A204.1 (cell line): Measurements from ENCODE around the gene S100A16.
"Not testable (repeated sequence)": the region's sequence is repeated elsewhere in the genome, so short reads cannot be mapped to it uniquely, and the experiment has no call there.

Experiments used
- FAIRE-seq: peaks from 2 replicates; lab custom pipeline; 2012; peaks lifted over from hg19 to GRCh38; lab: Jason Lieb, UNC

S100A16 gene

GRCh38 chr1:153612755-153613331, at the start of gene S100A16:
S100A16 (minus strand) TSS chr1:153613137; CDS start chr1:153608151, 4,986 bp downstream.
- no peak for FAIRE-seq

- FAIRE-seq: no peak
Measured at GRCh38 chr1:153662269-153662668, 49.3 kb upstream of the S100A16 start.

DNA sequence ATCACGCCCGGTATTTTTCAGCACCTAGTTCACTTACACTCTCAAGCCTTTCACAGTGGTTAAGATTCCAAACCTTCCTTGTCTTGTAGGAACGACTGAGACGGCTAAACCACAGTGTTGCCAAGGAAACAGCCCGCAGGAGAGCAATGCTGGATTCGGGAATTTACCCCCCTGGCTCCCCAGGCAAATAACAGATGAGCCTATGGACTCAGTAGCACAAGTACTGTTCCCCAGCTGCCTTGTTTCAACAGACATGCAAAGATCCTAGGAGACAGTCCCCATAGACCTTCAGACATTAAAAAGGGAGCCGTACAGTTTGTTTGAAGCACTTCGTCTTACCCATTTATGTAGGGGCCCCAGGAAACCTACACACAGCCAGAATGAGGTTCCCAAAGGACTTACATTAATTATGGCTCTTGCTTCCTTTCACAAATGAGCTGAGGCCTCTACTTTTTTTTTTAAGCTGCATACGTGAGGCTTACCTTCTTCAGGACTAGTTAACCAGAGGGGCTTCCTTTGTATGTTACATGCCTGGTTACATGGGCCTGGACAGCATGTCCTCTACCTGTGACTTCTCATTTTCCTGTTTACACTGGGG, 48.3 kb upstream of the S100A16 start:
- FAIRE-seq: no peak

DNA sequence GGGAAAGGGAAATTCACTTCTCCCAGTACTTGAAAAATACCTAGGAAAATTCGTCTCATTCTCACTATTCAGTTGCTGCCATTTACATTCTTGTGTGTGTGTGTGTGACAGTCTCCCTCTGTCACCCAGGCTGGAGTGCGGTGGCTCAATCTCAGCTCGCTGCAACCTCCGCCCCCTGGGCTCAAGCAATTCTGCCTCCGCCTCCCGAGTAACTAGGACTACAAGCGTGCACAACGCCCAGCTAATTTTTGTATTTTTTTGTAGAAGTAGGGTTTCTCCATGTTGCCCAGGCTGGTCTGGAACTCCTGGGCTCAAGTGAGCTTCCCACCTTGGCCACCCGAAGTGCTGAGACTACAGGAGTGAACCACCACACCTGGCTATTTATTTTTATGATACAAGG, 46.7 kb upstream of the S100A16 start:
- no peak for FAIRE-seq

GRCh38 chr1:153659175-153659534, 46.2 kb upstream of the S100A16 start:
- FAIRE-seq: no peak

GRCh38 chr1:153658400-153659174, 45.6 kb upstream of the S100A16 start, which contains the start of gene SNAPIN:
SNAPIN (plus strand) TSS chr1:153658703; CDS start chr1:153658744, 41 bp downstream.
- peak; percentile 52 for FAIRE-seq

- FAIRE-seq: no peak
Measured at GRCh38 chr1:153655333-153655732, 42.4 kb upstream of the S100A16 start.

- no peak for FAIRE-seq
Measured at GRCh38 chr1:153652805-153653500, 40.0 kb upstream of the S100A16 start.

GRCh38 chr1:153651771-153652170, 38.8 kb upstream of the S100A16 start:
- FAIRE-seq: no peak

GRCh38 chr1:153649863-153650235, 36.9 kb upstream of the S100A16 start:
- FAIRE-seq: no peak

DNA sequence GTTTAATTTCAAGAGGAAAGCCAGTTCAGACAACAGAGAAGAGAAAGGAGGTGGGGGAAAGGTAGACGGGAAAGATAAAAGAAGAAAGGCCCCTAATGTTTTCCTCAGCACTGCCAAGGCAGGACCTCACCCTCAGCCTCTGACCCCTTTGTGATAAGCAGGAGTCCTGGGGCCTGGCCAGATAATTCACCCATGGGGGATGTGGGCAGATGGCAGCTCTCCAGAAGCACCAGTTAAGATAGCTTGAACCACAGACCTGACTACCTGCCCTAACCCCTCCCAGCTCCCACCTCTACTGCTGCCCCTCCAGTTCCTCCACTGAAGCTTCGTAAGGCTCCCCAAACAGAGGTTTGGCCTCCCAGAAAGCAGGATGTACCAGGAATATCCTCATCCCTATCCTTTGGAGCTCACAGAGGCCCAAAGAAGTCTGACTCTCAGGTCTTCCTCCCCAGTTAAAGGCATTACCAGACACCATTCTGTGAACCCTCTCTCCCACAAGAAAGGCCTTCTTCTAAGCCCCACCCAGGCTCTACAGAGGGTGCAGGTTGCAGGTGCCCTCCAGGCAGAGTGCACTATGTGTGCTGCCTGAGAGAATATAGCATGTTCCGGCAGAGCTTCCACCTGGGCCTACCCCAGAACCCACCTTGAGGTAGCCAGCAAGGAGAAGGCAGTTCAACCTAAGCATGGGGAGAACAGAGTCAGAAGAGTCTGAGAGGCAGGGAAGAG, 36.4 kb upstream of the S100A16 start:
- FAIRE-seq: no peak

- no peak for FAIRE-seq
Measured at GRCh38 chr1:153648000-153648643, 35.2 kb upstream of the S100A16 start.

DNA sequence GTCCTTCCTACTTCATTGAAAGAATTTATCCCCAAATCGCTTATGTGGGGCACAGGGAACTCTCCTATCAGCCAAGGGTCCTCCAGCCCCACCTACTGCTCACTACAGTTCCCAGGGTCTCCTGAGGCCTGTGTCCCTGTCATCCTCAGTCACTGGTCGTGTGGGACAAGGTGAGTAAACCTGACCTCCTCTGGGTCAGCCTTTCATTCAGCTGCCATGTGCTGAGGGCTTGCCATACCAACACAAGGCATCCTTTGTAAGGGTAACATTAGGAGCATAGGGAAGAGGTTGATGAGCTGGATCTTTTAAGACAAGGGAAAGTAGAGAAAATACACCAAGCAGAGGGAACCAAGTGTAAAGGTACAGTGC, 34.4 kb upstream of the S100A16 start:
- FAIRE-seq: no peak

DNA sequence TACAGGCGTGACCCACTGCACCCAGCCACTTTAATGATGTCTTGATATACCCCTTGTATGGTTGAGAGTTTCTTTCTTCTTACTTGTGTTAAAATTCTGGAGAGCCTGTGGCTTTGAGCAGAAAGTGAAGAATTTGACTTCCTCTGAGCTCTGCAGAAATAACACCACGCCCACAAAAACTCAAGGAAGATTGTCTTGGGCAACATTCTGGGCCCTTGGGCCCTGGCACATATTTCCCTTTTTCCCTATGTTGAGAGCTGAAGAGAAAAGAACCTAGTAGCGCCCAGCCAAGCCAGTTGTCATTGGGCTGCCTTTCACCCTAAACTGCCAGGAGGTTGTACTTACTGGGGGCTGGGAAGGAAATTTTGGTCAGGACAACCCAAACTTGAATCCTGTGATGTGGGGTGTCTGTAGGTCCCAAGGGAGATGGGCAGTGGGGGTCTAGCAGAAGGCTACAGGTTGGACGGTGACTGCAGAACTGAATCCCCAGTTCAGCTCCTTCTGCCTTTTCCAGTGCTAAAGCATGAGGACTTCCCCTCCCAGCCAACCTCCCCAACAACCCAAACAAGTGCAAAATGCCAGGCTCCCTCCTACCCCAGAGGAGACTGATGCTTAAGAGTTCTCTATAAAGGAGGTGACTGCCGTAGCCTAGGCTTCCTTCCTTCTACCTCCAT, 33.9 kb upstream of the S100A16 start:
- FAIRE-seq: no peak

GRCh38 chr1:153643816-153644215, 30.9 kb upstream of the S100A16 start:
- FAIRE-seq: no peak

GRCh38 chr1:153643100-153643499, 30.2 kb upstream of the S100A16 start:
- FAIRE-seq: no peak

- no peak for FAIRE-seq
Measured at GRCh38 chr1:153642161-153642560, 29.2 kb upstream of the S100A16 start.

GRCh38 chr1:153640861-153641260, 27.9 kb upstream of the S100A16 start:
- no peak for FAIRE-seq

GRCh38 chr1:153640213-153640612, 27.3 kb upstream of the S100A16 start:
- FAIRE-seq: not testable (repeated sequence)

- FAIRE-seq: no peak
Measured at GRCh38 chr1:153639280-153639679, 26.3 kb upstream of the S100A16 start.

- no peak for FAIRE-seq
Measured at GRCh38 chr1:153638261-153638660, 25.3 kb upstream of the S100A16 start.
